ENCODE measurements around the gene DHRS3.
A peak's percentile ranks its signal among the peaks of the same experiment; 100 is the strongest.

DHRS3 gene

DNA sequence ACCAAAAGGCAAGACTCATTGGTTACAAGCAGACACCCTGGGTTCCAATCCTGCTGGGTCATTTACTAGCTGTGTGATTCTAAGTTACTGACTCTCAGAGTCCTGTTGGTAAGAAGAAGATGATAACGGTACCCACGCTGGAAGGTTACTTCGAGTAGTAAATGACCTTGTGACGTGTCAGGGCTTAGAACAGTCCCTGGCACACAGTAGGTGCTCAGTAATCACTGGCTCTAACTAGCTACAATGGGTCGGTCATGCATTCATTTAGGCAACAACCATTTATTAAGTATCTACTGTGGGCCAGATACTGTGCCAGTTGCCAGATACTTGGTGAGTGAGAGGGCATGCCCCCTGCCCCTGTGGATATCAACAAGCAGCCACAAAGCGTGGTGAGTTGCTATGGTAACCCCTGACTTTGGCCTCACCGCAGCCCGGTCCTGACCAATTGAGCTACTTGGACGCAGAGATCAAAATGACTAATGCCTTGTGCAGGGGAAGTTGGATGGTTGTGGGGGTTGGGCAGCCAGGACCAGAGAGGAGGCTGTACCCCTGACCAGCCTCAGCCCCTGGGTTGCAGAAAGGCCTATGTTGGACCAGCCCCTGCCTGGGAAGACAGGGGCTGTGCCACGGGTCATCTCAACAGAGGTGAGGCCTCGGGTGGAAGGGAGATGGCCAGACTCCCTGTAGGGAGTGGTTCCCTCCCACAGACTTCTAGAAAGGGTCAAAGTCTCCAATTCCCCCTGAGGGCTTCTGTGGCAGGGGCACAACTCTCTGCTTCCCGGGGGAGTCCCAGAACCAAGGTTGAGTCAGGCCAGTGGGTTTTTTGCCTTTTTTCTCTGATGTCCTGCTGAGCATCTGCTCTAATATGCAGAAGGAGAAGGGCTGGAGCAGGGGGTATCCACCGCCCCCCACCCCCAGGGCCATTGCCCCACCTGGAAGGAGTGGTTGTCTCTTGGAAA is 16.0 kb downstream of the DHRS3 start:
- peak; percentile 95 for DNase-seq (ENCODE audit: low read depth)
- no peak overlapping the region for H3K4me3 ChIP-seq (ENCODE audit: low read length)
- TF ChIP-seq, protein P1, sequence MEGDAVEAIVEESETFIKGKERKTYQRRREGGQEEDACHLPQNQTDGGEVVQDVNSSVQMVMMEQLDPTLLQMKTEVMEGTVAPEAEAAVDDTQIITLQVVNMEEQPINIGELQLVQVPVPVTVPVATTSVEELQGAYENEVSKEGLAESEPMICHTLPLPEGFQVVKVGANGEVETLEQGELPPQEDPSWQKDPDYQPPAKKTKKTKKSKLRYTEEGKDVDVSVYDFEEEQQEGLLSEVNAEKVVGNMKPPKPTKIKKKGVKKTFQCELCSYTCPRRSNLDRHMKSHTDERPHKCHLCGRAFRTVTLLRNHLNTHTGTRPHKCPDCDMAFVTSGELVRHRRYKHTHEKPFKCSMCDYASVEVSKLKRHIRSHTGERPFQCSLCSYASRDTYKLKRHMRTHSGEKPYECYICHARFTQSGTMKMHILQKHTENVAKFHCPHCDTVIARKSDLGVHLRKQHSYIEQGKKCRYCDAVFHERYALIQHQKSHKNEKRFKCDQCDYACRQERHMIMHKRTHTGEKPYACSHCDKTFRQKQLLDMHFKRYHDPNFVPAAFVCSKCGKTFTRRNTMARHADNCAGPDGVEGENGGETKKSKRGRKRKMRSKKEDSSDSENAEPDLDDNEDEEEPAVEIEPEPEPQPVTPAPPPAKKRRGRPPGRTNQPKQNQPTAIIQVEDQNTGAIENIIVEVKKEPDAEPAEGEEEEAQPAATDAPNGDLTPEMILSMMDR (conservative IDR thresholded peaks at IDR 0.05; ENCODE audit: low read length), result no peak

DNA sequence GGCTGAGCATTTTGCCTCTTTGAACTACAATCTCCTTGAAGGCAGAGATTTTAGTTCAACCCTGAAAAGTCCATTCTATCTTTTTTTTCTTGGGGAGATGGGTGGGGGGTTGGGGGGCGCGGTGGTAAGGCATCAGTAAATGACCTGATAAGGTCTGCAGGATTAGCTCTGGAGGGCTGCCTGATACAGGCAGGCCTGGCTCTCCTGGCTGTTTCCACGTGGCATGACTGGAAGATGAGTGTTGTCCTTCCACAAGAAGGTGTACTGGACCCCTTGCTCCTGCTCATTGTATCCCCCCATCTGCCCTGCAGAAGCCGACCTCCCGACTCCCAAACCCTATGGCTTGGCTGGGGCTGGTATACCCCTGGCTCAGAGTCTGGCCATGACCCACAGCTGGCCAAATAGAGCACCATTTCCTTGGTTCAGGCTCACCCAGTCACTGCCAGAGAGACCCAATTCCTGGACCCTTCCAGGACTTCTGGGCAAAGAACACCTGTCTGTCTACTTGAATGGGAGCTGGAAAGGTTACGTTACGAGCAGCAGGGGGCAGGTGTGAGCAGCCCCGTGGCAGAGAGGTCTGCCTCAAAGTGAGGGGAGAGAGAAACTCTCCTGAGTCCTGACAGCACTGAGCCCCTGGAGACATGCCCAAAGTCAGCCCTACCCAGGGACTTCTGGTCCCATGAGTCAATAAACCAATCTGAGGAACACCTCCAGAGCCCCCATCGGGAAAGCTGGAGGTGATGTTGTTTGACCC is 17.0 kb downstream of the DHRS3 start:
- H3K4me3 ChIP-seq (ENCODE audit: low read length), result no peak overlapping the region
- DNase-seq (ENCODE audit: low read depth), result no peak
- TF ChIP-seq, protein P1 (conservative IDR thresholded peaks at IDR 0.05; ENCODE audit: low read length), result peak; percentile 39

DNA sequence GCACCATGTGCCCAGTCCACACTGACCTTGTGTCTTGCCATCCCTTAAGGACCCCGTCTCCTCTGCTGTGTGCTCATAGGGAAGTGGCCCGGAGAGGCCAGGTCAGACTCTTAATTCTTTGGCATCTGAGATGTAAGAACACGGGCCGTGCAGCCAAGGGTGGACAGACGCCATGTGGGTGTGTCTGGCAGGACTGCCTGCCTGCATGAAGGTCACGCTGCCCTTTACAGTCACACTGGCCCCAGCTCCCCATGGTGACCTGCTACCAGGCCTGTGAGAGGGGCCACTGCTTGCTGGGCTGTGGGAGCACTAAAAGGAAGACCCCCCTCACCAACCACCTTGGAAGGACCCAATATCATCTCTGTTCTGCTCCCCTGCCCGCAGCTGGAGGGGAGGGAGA is 17.7 kb downstream of the DHRS3 start:
- no peak overlapping the region for H3K4me3 ChIP-seq (ENCODE audit: low read length)
- TF ChIP-seq, protein P1 (conservative IDR thresholded peaks at IDR 0.05; ENCODE audit: low read length), result no peak
- DNase-seq (ENCODE audit: low read depth), result no peak

DNA sequence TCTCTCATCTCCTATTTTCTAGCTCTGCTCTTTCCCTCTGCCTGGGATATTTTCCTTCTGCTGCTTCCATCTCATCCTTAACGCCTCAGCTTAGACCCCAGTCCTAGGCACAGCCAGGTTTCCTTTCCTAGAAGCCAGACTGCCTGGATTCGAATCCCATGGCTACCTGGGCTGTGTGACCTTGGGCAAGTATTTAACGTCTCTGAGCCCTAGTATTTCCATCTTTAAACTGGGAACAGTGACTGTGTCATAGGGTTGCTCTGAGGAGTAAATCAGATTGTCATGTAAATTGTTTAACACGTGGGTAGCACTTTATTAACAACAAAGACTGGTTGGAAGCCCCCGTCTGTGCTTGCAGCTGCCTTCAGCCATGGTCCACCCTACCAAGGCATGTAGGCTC is 18.4 kb downstream of the DHRS3 start:
- H3K4me3 ChIP-seq (ENCODE audit: low read length), result no peak overlapping the region
- TF ChIP-seq, protein P1 (conservative IDR thresholded peaks at IDR 0.05; ENCODE audit: low read length), result no peak
- DNase-seq (ENCODE audit: low read depth), result no peak

DNA sequence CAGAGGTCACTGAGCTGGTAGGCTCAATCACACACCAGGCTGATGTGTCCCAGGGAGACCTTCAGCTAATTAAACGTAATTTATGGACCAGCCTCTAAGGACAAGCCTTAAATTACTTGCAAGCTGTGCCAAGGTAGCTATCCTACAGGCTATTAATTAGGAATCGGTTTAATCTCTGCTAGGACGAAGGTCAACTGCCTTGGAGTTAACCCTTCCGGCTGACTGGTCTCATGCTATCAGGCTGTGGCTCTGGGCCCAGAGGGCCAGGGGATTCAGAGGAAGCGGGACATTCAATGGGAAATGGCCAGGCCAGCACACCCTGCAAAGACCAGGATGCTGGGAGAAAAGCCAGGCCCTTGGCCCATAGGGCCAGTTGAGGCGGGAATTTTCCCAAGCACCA is 19.0 kb downstream of the DHRS3 start:
- H3K4me3 ChIP-seq (ENCODE audit: low read length), result no peak overlapping the region
- TF ChIP-seq, protein P1 (conservative IDR thresholded peaks at IDR 0.05; ENCODE audit: low read length), result no peak
- no peak for DNase-seq (ENCODE audit: low read depth)

DNA sequence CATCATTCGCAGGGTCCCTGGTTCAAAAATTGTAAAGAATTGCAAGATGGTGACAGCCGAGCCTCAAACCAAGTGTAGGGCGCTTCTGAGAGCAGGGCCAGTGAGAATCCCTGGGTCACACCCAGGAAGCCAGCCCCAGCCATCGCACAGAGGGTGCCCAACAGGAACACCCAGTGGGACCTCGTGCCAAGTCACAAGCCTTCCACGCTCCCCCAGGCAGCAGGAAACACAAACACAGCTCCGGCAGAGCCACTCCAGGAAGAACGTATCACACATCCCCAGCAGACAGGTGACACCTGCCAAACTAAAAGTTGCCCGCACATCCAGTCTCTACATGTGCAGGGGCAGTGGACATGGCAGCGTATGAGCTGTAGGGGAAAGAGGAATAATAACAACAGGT is 20.2 kb downstream of the DHRS3 start:
- TF ChIP-seq, protein P1 (conservative IDR thresholded peaks at IDR 0.05; ENCODE audit: low read length), result no peak
- DNase-seq (ENCODE audit: low read depth), result no peak

More for the DNA sequence above, 20.2 kb downstream of the DHRS3 start:
- H3K4me3 ChIP-seq (ENCODE audit: low read length), result no peak overlapping the region
